HepG2 (cell line): Measurements from ENCODE around the gene CADPS. TPM values are rescaled to one million over a fixed set of nuclear protein-coding genes. Genes with fewer than 3 reads are reported as not detected.

Experiments used
- ATAC-seq: fragments of 200-7000 bp; cut with Tn5 transposase; 3 replicates; pipeline ENCODE4 v1.9.1; 2020; ENCODE audit warnings: mild to moderate bottlenecking, moderate library complexity
- BruUV-seq: library from RNA; stranded (reverse); fragments of 400-500 nt; replicated peaks from 2 replicates; lab custom pipeline; 2021; lab: Mats Ljungman, UMichigan
- CTCF ChIA-PET: fragments of 300-600 bp; formaldehyde crosslinking; extraction: SDS; loops from one replicate; lab custom pipeline; 2021; ENCODE audit warnings: low total read pairs, inconsistent platforms, low intra/inter-chr PET ratio; lab: Yijun Ruan, JAX
- POLR2A ChIA-PET: fragments of 350-600 bp; sonication (Branson Sonifier 250); formaldehyde crosslinking; loops from one replicate; lab custom pipeline; 2020; ENCODE audit warnings: antibody characterized with exemption, inconsistent platforms; lab: Yijun Ruan, JAX
- DNase-seq: peaks from one replicate; pipeline ENCODE4 v3.0.0-alpha.2; 2015; ENCODE audit warnings: low spot score
- FAIRE-seq: peaks from 3 replicates; lab custom pipeline; 2011; peaks lifted over from hg19 to GRCh38; lab: Jason Lieb, UNC
- H2AFZ ChIP-seq: one replicate; pipeline ENCODE4 v1.6.1; 2011; ENCODE audit warnings: low read length, inconsistent platforms
- H3K27ac ChIP-seq: fragments of 300-600 bp; 3 replicates; pipeline ENCODE4 v1.8.0; 2011; ENCODE audit warnings: mixed run types, mild to moderate bottlenecking, mixed read lengths, low read length, inconsistent platforms; ENCODE audit not compliant: insufficient read depth; ENCODE audit errors: extremely low read length
- H3K27me3 ChIP-seq, 2 experiments: fragments of 200-600 bp in 1 of 2; 2 replicates in 1 of 2; 3 replicates in 1 of 2; pipeline versions ENCODE4 v1.6.0 to v1.8.0; 2011; ENCODE audit warnings: low read length in 2 of 2, mild to moderate bottlenecking in 2 of 2, moderate library complexity in 2 of 2, inconsistent platforms in 1 of 2; ENCODE audit not compliant: insufficient read depth in 2 of 2, control insufficient read depth in 1 of 2
- H3K36me3 ChIP-seq, 2 experiments: fragments of 200-600 bp in 1 of 2; replicated peaks in 1 of 2; 2 replicates in 1 of 2; 3 replicates in 1 of 2; pipeline versions ENCODE4 v1.5.1 to v1.8.0; 2011; ENCODE audit warnings: low read length in 2 of 2, inconsistent platforms in 1 of 2; ENCODE audit not compliant: insufficient read depth in 2 of 2, control insufficient read depth in 1 of 2
- H3K4me1 ChIP-seq: 2 replicates; pipeline ENCODE4 v1.5.1; 2012; ENCODE audit warnings: low read length, inconsistent platforms; ENCODE audit not compliant: insufficient read depth
- H3K4me2 ChIP-seq: 2 replicates; pipeline ENCODE4 v1.6.0; 2011; ENCODE audit warnings: low read depth, low read length, inconsistent platforms
- H3K4me3 ChIP-seq, 3 experiments: fragments of 200-600 bp in 1 of 3; sonication (generic), shearing (Covaris generic) in 1 of 3; replicated peaks in 1 of 3; 2 replicates each; pipeline ENCODE4 v1.5.1; 2011 to 2016; ENCODE audit warnings: low read length in 3 of 3, inconsistent platforms in 2 of 3, low read depth in 2 of 3, mild to moderate bottlenecking in 2 of 3, control low read depth in 1 of 3, mixed read lengths in 1 of 3; ENCODE audit not compliant: insufficient read depth in 1 of 3
- H3K79me2 ChIP-seq: one replicate; pipeline ENCODE4 v1.6.1; 2011; ENCODE audit warnings: low read length, inconsistent platforms; ENCODE audit not compliant: insufficient read depth
- H3K9ac ChIP-seq: 2 replicates; pipeline ENCODE4 v1.6.0; 2011; ENCODE audit warnings: mild to moderate bottlenecking, low read depth, low read length, inconsistent platforms; ENCODE audit not compliant: insufficient read depth
- H3K9me3 ChIP-seq: 2 replicates; pipeline ENCODE4 v1.5.1; 2012; ENCODE audit warnings: mild to moderate bottlenecking, low read length
- H4K20me1 ChIP-seq: 2 replicates; pipeline ENCODE4 v1.6.0; 2011; ENCODE audit warnings: inconsistent platforms, mild to moderate bottlenecking, low read length, moderate library complexity; ENCODE audit not compliant: insufficient read depth
- GZF1 ChIP-seq: sonication (generic); formaldehyde crosslinking; IDR thresholded peaks from 2 replicates; pipeline ENCODE4 v1.5.1; 2020; ENCODE audit warnings: mild to moderate bottlenecking, missing genetic modification reagents
- HOXA7 ChIP-seq: sonication (generic); formaldehyde crosslinking; IDR thresholded peaks from 2 replicates; pipeline ENCODE4 v1.8.1; 2022; ENCODE audit warnings: mild to moderate bottlenecking, missing genetic modification reagents, moderate library complexity
- KDM2A ChIP-seq: sonication (generic); formaldehyde crosslinking; IDR thresholded peaks from 2 replicates; pipeline ENCODE4 v1.4.0; 2020; ENCODE audit warnings: low read depth, missing genetic modification reagents, borderline replicate concordance
- MYC ChIP-seq: sonication (generic); formaldehyde crosslinking; IDR thresholded peaks from 2 replicates; pipeline ENCODE4 v1.9.0; 2021; ENCODE audit warnings: missing genetic modification reagents, borderline replicate concordance
- POLR2A ChIP-seq, 2 experiments: IDR thresholded peaks; 2 replicates each; pipeline ENCODE4 v1.6.1; 2011; ENCODE audit warnings: low read depth in 2 of 2, low read length in 2 of 2, mild to moderate bottlenecking in 1 of 2, moderate library complexity in 1 of 2; ENCODE audit not compliant: insufficient read depth in 1 of 2
- SMARCE1 ChIP-seq: fragments of 450-650 bp; IDR thresholded peaks from 2 replicates; pipeline ENCODE4 v1.6.1; 2017; ENCODE audit warnings: borderline replicate concordance
- TCF12 ChIP-seq, 2 experiments: fragments of 450-650 bp in 1 of 2; sonication (generic) in 1 of 2; formaldehyde crosslinking in 1 of 2; IDR thresholded peaks; 2 replicates each; pipeline versions ENCODE4 v1.6.1 to v1.8.0; 2017 to 2022; ENCODE audit warnings: antibody characterized with exemption in 1 of 2, mild to moderate bottlenecking in 1 of 2, missing genetic modification reagents in 1 of 2, moderate library complexity in 1 of 2
- ZNF333 ChIP-seq: sonication (generic); formaldehyde crosslinking; IDR thresholded peaks from 2 replicates; pipeline ENCODE4 v1.4.0; 2020; ENCODE audit warnings: mild to moderate bottlenecking, missing genetic modification reagents, borderline replicate concordance
- ZNF367 ChIP-seq: sonication (generic); formaldehyde crosslinking; IDR thresholded peaks from 2 replicates; pipeline ENCODE4 v1.4.0; 2020; ENCODE audit warnings: missing genetic modification reagents, borderline replicate concordance
- ZNF570 ChIP-seq: sonication (generic); formaldehyde crosslinking; IDR thresholded peaks from 2 replicates; pipeline ENCODE4 v1.4.0; 2020; ENCODE audit warnings: mild to moderate bottlenecking, missing genetic modification reagents, borderline replicate concordance
- ZNF766 ChIP-seq: sonication (generic); formaldehyde crosslinking; IDR thresholded peaks from 2 replicates; pipeline ENCODE4 v1.5.0; 2020; ENCODE audit warnings: missing genetic modification reagents, borderline replicate concordance
- WGBS: methylation state at CpG from one replicate; pipeline ENCODE4 v1.1.6; 2017; ENCODE audit warnings: low lambda C conversion rate; 5-methylcytosine and 5-hydroxymethylcytosine counted together
- in situ Hi-C: cut with HindIII; loops from 2 replicates; pipeline ENCODE4 v1.10.0; 2017; ENCODE audit warnings: low pct_unique_long_range_greater_than_20kb; ENCODE audit not compliant: extremely low pct_ligation_motif_present
- intact Hi-C: fragments of 100-400 bp; cut with micrococcal nuclease; formaldehyde crosslinking; loops from one replicate; pipeline ENCODE4 v1.10.0; 2022; ENCODE audit not compliant: unreplicated experiment
- polyA plus RNA-seq, 8 experiments: library from polyadenylated mRNA; depleted of rRNA in 3 of 8; stranded (reverse) in 7 of 8; unstranded in 1 of 8; fragments of >200 nt; fragmentation: Illumina TruSeq in 4 of 8; extraction: Trizol in 4 of 8; gene quantifications; 2 replicates each; pipeline versions ENCODE4 v1.2.1 to v1.2.3, GENCODE V29; 2011 to 2016; ENCODE audit warnings: low read depth in 4 of 8, missing spikeins in 1 of 8, mixed read lengths in 1 of 8; ENCODE audit not compliant: insufficient read depth in 1 of 8
- total RNA-seq, 5 experiments: library from RNA; depleted of rRNA; stranded (reverse); fragments of >200 nt; fragmentation: Illumina TruSeq; extraction: Trizol; gene quantifications; 2 replicates each; pipeline ENCODE4 v1.2.3, GENCODE V29; 2016; ENCODE audit warnings: low read depth in 1 of 5
- TF ChIP-seq, protein P1 (sequence below): sonication (generic); formaldehyde crosslinking; IDR thresholded peaks from 2 replicates; pipeline ENCODE4 v1.4.0; 2020; ENCODE audit warnings: mild to moderate bottlenecking, missing genetic modification reagents
- TF ChIP-seq, protein P2 (sequence below): sonication (generic); formaldehyde crosslinking; IDR thresholded peaks from 2 replicates; pipeline ENCODE4 v1.5.1; 2020; ENCODE audit warnings: mild to moderate bottlenecking, missing genetic modification reagents, moderate library complexity
- TF ChIP-seq, protein P3 (sequence below): sonication (generic); formaldehyde crosslinking; IDR thresholded peaks from 2 replicates; pipeline ENCODE4 v1.5.0; 2020; ENCODE audit warnings: mild to moderate bottlenecking, missing genetic modification reagents
- TF ChIP-seq, protein P4 (sequence below): sonication (generic); formaldehyde crosslinking; IDR thresholded peaks from 2 replicates; pipeline ENCODE4 v1.5.1; 2020; ENCODE audit warnings: missing genetic modification reagents, mild to moderate bottlenecking, borderline replicate concordance
- TF ChIP-seq, protein P5 (sequence below): sonication (generic); formaldehyde crosslinking; IDR thresholded peaks from 2 replicates; pipeline ENCODE4 v1.4.0; 2020; ENCODE audit warnings: mild to moderate bottlenecking, missing genetic modification reagents

The CADPS gene
- total and polyA plus RNA-seq, 2 of the 13 experiments (the other 11 are each of a cell fraction or from before 2014, with no cell fraction given), result not detected

DNA sequence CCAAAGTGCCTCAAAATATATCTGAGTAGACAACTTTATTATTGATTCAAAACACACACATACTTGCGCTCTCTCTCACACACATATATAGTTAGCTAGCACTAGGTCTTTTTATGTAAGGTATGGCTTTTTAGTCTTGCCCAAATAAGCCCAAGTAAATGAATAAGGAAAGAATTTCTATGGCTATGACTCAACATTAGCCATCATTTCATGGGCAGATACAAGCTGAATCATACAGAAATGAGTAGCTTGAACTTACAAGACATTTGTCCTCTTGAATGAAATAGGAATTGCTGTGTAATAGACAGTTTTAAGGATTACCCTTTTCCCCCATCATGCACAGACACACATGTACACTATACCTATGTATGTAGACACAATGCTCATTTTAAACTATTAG, 4.9 kb downstream of the CADPS start:
- BruUV-seq, result no TSS peak
- Histone ChIP-seq H3K79me2 (no peaks in the 10 kb centered on the region), H3K27ac (no peak overlapping the region), H3K9me3 (no peaks in the 10 kb centered on the region), H3K4me2 (no peak overlapping the region), H3K36me3 (no peaks in the 10 kb centered on the region), H2AFZ (no peak overlapping the region), H3K4me1 (no peaks in the 10 kb centered on the region), H4K20me1 (no peaks in the 10 kb centered on the region), H3K4me3 (no peak overlapping the region), H3K9ac (no peak overlapping the region), H3K27me3 (no peaks in the 10 kb centered on the region)
- DNase-seq (no peak), ATAC-seq (no peak), FAIRE-seq (no peak)
- intact Hi-C loops (loop anchor here (10.0 kb wide), 1 partner anchor 324 kb away; no protein-coding TSS in a partner anchor), in situ Hi-C loops (no loop called here)
- 0% methylated on average over 1 of the region's 1 CpG for WGBS
- ChIA-PET POLR2A (no interaction called here), CTCF (no interaction called here)
- TF ChIP-seq POLR2A (IDR thresholded peaks at IDR 0.05; ENCODE audit: insufficient read depth in 1 of 2, low read depth in 2 of 2, low read length in 2 of 2), result no peak
- TF ChIP-seq ZNF367, result no peak
- TF ChIP-seq ZNF766 (CRISPR knock-in tag), result no peak
- TF ChIP-seq, protein P1, sequence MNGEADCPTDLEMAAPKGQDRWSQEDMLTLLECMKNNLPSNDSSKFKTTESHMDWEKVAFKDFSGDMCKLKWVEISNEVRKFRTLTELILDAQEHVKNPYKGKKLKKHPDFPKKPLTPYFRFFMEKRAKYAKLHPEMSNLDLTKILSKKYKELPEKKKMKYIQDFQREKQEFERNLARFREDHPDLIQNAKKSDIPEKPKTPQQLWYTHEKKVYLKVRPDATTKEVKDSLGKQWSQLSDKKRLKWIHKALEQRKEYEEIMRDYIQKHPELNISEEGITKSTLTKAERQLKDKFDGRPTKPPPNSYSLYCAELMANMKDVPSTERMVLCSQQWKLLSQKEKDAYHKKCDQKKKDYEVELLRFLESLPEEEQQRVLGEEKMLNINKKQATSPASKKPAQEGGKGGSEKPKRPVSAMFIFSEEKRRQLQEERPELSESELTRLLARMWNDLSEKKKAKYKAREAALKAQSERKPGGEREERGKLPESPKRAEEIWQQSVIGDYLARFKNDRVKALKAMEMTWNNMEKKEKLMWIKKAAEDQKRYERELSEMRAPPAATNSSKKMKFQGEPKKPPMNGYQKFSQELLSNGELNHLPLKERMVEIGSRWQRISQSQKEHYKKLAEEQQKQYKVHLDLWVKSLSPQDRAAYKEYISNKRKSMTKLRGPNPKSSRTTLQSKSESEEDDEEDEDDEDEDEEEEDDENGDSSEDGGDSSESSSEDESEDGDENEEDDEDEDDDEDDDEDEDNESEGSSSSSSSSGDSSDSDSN (CRISPR knock-in tag), result no peak
- TF ChIP-seq, protein P2, sequence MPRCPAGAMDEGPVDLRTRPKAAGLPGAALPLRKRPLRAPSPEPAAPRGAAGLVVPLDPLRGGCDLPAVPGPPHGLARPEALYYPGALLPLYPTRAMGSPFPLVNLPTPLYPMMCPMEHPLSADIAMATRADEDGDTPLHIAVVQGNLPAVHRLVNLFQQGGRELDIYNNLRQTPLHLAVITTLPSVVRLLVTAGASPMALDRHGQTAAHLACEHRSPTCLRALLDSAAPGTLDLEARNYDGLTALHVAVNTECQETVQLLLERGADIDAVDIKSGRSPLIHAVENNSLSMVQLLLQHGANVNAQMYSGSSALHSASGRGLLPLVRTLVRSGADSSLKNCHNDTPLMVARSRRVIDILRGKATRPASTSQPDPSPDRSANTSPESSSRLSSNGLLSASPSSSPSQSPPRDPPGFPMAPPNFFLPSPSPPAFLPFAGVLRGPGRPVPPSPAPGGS, result no peak
- no peak for TF ChIP-seq TCF12 (IDR thresholded peaks at IDR 0.05)
- no peak for TF ChIP-seq TCF12 (CRISPR knock-in tag; IDR thresholded peaks at IDR 0.05)
- TF ChIP-seq SMARCE1, result no peak
- TF ChIP-seq, protein P3, sequence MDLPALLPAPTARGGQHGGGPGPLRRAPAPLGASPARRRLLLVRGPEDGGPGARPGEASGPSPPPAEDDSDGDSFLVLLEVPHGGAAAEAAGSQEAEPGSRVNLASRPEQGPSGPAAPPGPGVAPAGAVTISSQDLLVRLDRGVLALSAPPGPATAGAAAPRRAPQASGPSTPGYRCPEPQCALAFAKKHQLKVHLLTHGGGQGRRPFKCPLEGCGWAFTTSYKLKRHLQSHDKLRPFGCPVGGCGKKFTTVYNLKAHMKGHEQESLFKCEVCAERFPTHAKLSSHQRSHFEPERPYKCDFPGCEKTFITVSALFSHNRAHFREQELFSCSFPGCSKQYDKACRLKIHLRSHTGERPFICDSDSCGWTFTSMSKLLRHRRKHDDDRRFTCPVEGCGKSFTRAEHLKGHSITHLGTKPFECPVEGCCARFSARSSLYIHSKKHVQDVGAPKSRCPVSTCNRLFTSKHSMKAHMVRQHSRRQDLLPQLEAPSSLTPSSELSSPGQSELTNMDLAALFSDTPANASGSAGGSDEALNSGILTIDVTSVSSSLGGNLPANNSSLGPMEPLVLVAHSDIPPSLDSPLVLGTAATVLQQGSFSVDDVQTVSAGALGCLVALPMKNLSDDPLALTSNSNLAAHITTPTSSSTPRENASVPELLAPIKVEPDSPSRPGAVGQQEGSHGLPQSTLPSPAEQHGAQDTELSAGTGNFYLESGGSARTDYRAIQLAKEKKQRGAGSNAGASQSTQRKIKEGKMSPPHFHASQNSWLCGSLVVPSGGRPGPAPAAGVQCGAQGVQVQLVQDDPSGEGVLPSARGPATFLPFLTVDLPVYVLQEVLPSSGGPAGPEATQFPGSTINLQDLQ (CRISPR knock-in tag), result no peak
- TF ChIP-seq, protein P4, sequence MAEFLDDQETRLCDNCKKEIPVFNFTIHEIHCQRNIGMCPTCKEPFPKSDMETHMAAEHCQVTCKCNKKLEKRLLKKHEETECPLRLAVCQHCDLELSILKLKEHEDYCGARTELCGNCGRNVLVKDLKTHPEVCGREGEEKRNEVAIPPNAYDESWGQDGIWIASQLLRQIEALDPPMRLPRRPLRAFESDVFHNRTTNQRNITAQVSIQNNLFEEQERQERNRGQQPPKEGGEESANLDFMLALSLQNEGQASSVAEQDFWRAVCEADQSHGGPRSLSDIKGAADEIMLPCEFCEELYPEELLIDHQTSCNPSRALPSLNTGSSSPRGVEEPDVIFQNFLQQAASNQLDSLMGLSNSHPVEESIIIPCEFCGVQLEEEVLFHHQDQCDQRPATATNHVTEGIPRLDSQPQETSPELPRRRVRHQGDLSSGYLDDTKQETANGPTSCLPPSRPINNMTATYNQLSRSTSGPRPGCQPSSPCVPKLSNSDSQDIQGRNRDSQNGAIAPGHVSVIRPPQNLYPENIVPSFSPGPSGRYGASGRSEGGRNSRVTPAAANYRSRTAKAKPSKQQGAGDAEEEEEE (CRISPR knock-in tag), result no peak
- no peak for TF ChIP-seq ZNF333
- TF ChIP-seq MYC (CRISPR knock-in tag), result no peak
- no peak for TF ChIP-seq ZNF570
- no peak for TF ChIP-seq KDM2A (CRISPR knock-in tag)
- TF ChIP-seq GZF1, result no peak
- TF ChIP-seq, protein P5, sequence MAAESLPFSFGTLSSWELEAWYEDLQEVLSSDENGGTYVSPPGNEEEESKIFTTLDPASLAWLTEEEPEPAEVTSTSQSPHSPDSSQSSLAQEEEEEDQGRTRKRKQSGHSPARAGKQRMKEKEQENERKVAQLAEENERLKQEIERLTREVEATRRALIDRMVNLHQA (CRISPR knock-in tag), result no peak
- TF ChIP-seq HOXA7 (CRISPR knock-in tag), result no peak
